Right cardiac atrium (tissue), 5 donors: ENCODE results near the gene S100A6. TPM values are rescaled to one million over a fixed set of nuclear protein-coding genes. Genes with fewer than 3 reads are reported as not detected.

ENCODE experiments used
- ATAC-seq, 2 donors: fragments of 200-7000 bp; cut with Tn5 transposase; one replicate each; pipeline versions ENCODE4 v1.8.0 to v1.9.1; 2020; ENCODE audit warnings: moderate library complexity in 2 of 2, mild to moderate bottlenecking in 1 of 2
- DNase-seq, 3 donors: peaks; one replicate each; pipeline ENCODE4 v3.0.0-alpha.2; 2020
- H3K27ac ChIP-seq: one replicate; pipeline ENCODE4 v1.5.1; 2013; ENCODE audit warnings: mild to moderate bottlenecking, low read length, control low read depth, moderate library complexity
- H3K27me3 ChIP-seq: one replicate; pipeline ENCODE4 v1.6.1; 2013; ENCODE audit not compliant: control insufficient read depth, insufficient read depth
- H3K4me1 ChIP-seq: one replicate; pipeline ENCODE4 v1.6.1; 2013; ENCODE audit warnings: low read length; ENCODE audit not compliant: control insufficient read depth, insufficient read depth
- H3K4me3 ChIP-seq: one replicate; pipeline ENCODE4 v1.5.1; 2013; ENCODE audit warnings: low read length, control low read depth
- H3K9me3 ChIP-seq: one replicate; pipeline ENCODE4 v1.6.1; 2013; ENCODE audit warnings: low read length; ENCODE audit not compliant: control insufficient read depth
- WGBS: extraction: QIAGEN DNeasy Blood & Tissue Kit; methylation state at CpG from one replicate; pipeline ENCODE4 v1.1.7; 2013; 5-methylcytosine and 5-hydroxymethylcytosine counted together
- intact Hi-C, 4 donors: fragments of 100-400 bp; cut with DNase I; formaldehyde crosslinking; loops; one replicate each; pipeline versions ENCODE4 v1.11.0 to v1.14.0; 2022 to 2023
- polyA plus RNA-seq: library from polyadenylated mRNA; stranded (reverse); fragments of 200-250 nt; gene quantifications from one replicate; pipeline ENCODE4 v1.2.3, GENCODE V29; 2013
- total RNA-seq, 4 donors: library from RNA; stranded (reverse); fragmentation: NEBNext Ultra II Directional; extraction: Animal tissue kit (Norgen Biotek cat#: 25700); gene quantifications; one replicate each; pipeline ENCODE4 v1.2.1, GENCODE V29; 2021
- donor health status: healthy with polysubstance abuse.
- donor health status: DM: no; HTN: yes; CAD: no.
- donor health status: DM: no; HTN: no; CAD: no.
- donor health status: DM: no; HTN: yes; CAD: no; lungs with severe emphysema.
- donor health status: DM: yes; HTN: yes; CAD: no.

Gene S100A6
- total and polyA plus RNA-seq, 5 donors: 334 to 819 (median 432) TPM

GRCh38 chr1:153513023-153513422 is 22.8 kb downstream of the S100A6 start:
- Histone ChIP-seq H3K4me1 (peaks cover 3% of the 10 kb centered on the region), H3K4me3 (no peak overlapping the region), H3K27ac (no peak overlapping the region), H3K27me3 (no peaks in the 10 kb centered on the region), H3K9me3 (no peaks in the 10 kb centered on the region)
- intact Hi-C loops: loop anchor here (5.0 to 10.0 kb wide), 3 partner anchors 54 to 262 kb away; partner anchors contain the start of genes S100A2 (in 2 of the 4) and SLC27A3 (in 1 of the 4)
- DNase-seq: no peak
- ATAC-seq: no peak
- WGBS: 71% methylated on average over 3 of the region's 3 CpGs

DNA sequence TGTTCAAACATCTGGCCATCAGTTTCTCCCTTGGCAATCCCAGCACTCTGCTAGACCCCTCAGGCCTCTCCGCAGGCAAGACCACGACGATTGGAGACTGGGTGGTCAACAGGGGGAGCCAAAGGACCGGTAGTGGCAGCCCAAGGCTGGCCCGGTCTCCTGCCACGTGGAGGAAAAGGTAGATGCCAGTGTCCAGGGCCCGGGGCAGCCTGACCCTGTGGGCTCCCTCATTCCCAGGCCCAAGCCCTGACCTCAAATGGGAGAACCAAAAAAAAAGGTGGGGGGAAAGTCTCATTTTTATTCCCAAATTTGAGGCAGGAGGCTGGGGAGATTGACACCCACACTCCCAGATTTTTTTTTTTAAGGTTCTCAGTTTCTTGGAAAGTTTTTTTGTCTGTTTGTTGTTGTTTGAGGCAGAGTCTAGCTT is 24.8 kb downstream of the S100A6 start:
- H3K27ac ChIP-seq: no peak overlapping the region
- no peaks in the 10 kb centered on the region for H3K27me3 ChIP-seq
- H3K4me1 ChIP-seq: peaks cover 7% of the 10 kb centered on the region
- no peak overlapping the region for H3K4me3 ChIP-seq
- intact Hi-C loops: loop anchor here (1.0 to 10.0 kb wide), 5 partner anchors 56 to 264 kb away; partner anchors contain the start of genes S100A2 (in 2 of the 4) and SLC27A3 (in 1 of the 4)
- peak; percentile 85 to 94 (median 91) for DNase-seq
- no peaks in the 10 kb centered on the region for H3K9me3 ChIP-seq
- under 1% methylated on average over 7 of the region's 7 CpGs for WGBS
- ATAC-seq: peak; percentile 61

DNA sequence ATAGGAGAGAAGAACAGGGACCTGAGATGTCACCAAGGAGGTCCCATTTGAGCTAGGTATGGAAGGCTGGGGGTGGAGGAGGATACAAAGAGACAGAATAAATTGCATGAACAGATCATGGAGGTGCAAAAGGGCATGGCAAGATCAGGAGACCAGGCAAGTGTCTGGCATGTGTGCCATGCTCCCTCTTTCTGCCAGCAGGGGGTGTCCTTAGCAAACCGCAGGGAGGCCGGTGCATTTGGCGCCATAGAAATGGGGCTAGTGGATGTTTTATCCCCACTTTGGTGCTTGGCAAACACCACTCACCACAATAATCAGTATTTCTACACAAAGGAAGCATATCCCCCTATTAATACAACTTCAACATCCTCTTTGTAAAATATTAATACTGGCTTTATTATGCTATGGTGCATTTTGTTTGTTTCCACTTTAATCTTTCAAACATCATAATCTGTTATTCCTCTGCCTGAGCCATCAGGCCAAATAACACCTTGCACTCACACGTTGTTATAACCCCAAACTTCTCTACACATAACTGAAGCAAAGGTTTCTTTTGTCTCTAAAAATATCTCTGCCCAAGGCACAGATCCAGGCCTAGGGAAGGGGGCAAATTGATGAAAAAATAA is 25.9 kb downstream of the S100A6 start:
- H3K4me3 ChIP-seq: no peak overlapping the region
- WGBS: 73% methylated on average over 4 of the region's 4 CpGs
- ATAC-seq (no peak), DNase-seq (peak in 1 of 3 donors; percentile 66)
- no peaks in the 10 kb centered on the region for H3K27me3 ChIP-seq
- no peak overlapping the region for H3K27ac ChIP-seq
- H3K9me3 ChIP-seq: no peaks in the 10 kb centered on the region
- H3K4me1 ChIP-seq: peaks cover 3% of the 10 kb centered on the region
- intact Hi-C loops: loop anchor here (2.0 to 10.0 kb wide), 4 partner anchors 57 to 265 kb away; partner anchors contain the start of genes S100A2 (in 2 of the 4) and SLC27A3 (in 1 of the 4)

DNA sequence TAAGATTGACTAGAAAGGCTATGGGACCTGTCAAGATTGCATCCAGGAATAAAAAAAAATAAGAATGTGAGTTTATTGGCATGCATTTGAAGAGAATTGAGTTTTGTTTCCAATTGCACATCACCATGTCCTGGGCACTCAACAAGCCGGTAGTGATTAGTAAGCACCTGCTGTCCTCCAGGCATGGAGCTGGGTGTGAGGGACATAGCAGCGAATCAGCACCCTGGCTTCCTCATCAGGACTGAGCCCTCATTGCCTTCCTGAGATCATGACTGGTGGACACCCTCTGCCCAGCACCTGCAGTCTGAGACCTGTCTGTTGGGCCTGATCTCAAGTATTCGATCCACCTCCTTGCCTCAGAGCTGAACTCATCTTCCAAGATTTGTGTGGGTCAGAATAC is 26.8 kb downstream of the S100A6 start:
- H3K27me3 ChIP-seq: no peaks in the 10 kb centered on the region
- 95% methylated on average over 3 of the region's 3 CpGs for WGBS
- no peak overlapping the region for H3K4me3 ChIP-seq
- H3K9me3 ChIP-seq: no peaks in the 10 kb centered on the region
- DNase-seq (no peak), ATAC-seq (no peak)
- H3K27ac ChIP-seq: no peak overlapping the region
- peaks cover 3% of the 10 kb centered on the region for H3K4me1 ChIP-seq
- intact Hi-C loops: no loop called here

DNA sequence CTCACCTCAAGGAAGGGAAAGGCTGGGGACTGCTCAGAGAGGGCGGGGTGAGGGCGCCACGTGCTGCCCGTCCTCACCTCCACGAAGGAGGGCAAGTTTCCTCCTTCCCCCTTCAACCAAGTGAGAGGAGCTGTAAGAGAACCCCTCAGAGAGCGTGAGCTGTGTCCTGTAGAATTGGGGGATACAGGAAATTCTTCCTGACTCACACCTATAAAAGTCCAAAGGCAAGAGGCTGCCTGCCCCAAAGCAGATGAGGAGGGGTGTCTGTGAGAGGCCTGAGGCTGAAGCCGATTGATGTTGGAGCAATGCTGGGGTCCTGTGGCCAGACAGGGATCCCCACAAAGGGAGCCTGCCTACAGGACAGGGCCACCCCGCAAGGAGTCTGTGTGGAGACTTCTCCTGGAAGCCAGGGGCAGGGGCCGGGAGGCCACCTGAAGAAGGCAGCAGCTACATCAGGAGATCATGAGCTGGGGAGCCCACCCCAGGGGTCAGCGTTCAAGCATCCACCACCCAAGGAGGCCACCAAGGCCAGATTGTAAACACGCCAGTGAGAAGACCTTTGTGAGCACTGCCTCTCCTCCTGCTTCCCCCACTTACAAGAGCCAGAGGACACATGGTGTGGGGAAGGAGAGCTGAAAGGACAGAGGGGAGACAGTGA is 27.7 kb downstream of the S100A6 start:
- no peaks in the 10 kb centered on the region for H3K27me3 ChIP-seq
- H3K4me3 ChIP-seq: no peak overlapping the region
- H3K9me3 ChIP-seq: no peaks in the 10 kb centered on the region
- no peak overlapping the region for H3K27ac ChIP-seq
- 87% methylated on average over 11 of the region's 11 CpGs for WGBS
- DNase-seq: no peak
- ATAC-seq: no peak
- peaks cover 3% of the 10 kb centered on the region for H3K4me1 ChIP-seq
- intact Hi-C loops: no loop called here

DNA sequence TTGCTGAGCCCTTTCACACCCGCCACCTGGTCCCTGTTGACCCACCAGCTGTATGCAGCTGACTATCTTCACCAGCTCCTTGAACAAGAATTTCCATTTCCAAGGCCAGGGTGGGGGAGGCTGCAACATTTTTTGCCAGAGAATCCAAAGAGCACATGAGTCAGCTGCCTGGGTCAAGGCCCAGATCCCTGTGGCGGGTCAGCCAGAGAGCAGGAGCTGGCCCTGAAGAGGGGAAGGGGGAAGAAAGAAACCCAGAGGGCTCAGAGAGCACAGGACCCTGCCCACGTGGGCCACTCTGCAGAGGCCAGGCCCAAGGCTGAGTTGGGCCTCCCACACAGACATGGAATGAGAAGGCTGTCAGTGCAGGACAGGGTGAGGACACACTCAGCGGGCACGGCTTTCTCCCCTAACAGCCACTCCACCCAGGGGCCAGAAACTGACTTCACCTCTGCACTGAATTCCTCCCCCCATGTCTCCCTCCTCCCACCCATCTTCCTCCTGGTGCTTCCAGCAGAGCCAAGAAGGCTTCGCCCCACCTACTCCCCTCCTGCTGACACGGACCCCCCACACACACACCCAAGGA is 28.9 kb downstream of the S100A6 start:
- no peak overlapping the region for H3K4me3 ChIP-seq
- peaks cover 3% of the 10 kb centered on the region for H3K4me1 ChIP-seq
- no peaks in the 10 kb centered on the region for H3K9me3 ChIP-seq
- peak; percentile 91 to 94 (median 93) for DNase-seq
- peak; percentile 89 to 92 for ATAC-seq
- no peaks in the 10 kb centered on the region for H3K27me3 ChIP-seq
- intact Hi-C loops: no loop called here
- H3K27ac ChIP-seq: peak overlapping the region; percentile 93
- 38% methylated on average over 7 of the region's 7 CpGs for WGBS

- Histone ChIP-seq H3K4me1 (peaks cover 3% of the 10 kb centered on the region), H3K9me3 (no peaks in the 10 kb centered on the region), H3K27ac (peak overlapping the region; percentile 93), H3K27me3 (no peaks in the 10 kb centered on the region), H3K4me3 (no peak overlapping the region)
- intact Hi-C loops: no loop called here
- ATAC-seq (peak; percentile 9 to 13), DNase-seq (peak in 2 of 3 donors; percentile 39 to 74)
- WGBS: 70% methylated on average over 5 of the region's 5 CpGs
These were observed 29.4 kb downstream of the S100A6 start for GRCh38 chr1:153506386-153506785.

DNA sequence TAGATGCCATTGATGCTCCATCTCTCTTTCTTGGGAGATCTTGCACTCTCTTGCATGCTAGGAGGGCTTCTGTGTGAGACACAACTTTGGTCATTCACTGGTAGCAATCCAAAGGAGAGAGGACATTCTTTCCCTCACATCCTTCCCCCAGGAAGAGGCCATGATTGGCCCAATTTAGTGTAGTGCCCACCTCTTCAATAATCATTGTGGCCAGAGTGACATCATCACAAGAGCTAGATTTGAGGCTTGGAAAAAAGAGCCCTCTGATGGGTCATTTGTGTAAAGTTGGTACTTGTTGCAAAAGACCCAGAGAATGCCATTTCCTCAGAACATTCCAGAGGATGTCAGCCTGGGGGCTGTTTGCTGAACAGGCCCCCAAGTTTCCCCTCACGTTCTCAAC is 30.2 kb downstream of the S100A6 start:
- ATAC-seq: no peak
- intact Hi-C loops: no loop called here
- no peaks in the 10 kb centered on the region for H3K9me3 ChIP-seq

DNA sequence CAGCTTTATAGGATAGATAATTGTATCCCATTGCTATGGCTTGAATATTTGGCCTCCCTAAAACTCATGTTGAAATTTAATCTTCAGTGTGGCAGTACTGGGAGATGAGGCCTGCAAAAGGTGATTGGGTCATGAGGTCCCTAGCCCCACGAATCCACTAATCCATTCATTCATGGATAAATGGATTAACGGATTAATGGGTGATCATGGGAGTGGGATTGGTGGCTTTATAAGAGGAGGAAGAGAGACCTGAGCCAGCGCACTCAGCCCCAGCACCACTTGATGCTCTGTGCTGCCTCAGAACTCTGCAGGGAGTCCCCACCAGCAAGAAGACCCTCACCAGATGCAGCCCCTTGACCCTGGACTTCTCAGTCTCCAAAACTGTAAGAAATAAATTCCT is 32.0 kb downstream of the S100A6 start:
- whole genome bisulfite sequencing: 80% methylated on average over 3 of the region's 3 CpGs
- intact Hi-C loops: no loop called here
- DNase-seq: no peak

More for the DNA sequence above, 30.2 kb downstream of the S100A6 start:
- no peak for DNase-seq
- 85% methylated on average over 1 of the region's 1 CpG for WGBS
- H3K4me3 ChIP-seq: no peak overlapping the region
- H3K4me1 ChIP-seq: peaks cover 3% of the 10 kb centered on the region
- no peaks in the 10 kb centered on the region for H3K27me3 ChIP-seq
- no peak overlapping the region for H3K27ac ChIP-seq

DNA sequence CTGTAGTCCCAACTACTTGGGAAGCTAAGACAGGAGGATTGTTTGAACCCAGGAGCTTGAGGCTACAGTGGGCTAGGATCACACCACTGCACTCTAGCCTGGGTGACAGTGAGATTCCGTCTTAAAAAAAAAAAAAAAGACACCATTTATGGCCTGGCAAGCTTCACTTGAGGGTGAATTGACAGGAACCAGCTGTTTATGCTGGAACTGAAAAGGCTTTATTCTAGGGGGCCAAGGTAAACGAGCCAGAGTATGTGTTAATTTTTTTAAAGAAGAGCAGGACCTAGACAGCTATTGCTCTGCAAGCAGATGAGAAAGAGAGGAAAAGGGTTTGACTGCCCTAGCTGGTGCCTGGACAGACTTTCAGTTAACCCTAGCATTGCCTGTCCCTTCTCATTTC is 37.0 kb downstream of the S100A6 start:
- intact Hi-C loops: loop anchor here in 1 of 4 donors (5.0 kb wide), 1 partner anchor 146 kb away; no protein-coding TSS in a partner anchor
- no peak for DNase-seq
- Histone ChIP-seq H3K27me3 (no peaks in the 10 kb centered on the region), H3K27ac (no peak overlapping the region), H3K9me3 (no peaks in the 10 kb centered on the region), H3K4me3 (no peak overlapping the region), H3K4me1 (no peaks in the 10 kb centered on the region)
- 12% methylated on average over 2 of the region's 2 CpGs for WGBS
- no peak for ATAC-seq

More for the DNA sequence above, 32.0 kb downstream of the S100A6 start:
- Histone ChIP-seq H3K9me3 (no peaks in the 10 kb centered on the region), H3K4me3 (no peak overlapping the region), H3K27ac (no peak overlapping the region), H3K27me3 (no peaks in the 10 kb centered on the region), H3K4me1 (peaks cover 3% of the 10 kb centered on the region)
- ATAC-seq: no peak

DNA sequence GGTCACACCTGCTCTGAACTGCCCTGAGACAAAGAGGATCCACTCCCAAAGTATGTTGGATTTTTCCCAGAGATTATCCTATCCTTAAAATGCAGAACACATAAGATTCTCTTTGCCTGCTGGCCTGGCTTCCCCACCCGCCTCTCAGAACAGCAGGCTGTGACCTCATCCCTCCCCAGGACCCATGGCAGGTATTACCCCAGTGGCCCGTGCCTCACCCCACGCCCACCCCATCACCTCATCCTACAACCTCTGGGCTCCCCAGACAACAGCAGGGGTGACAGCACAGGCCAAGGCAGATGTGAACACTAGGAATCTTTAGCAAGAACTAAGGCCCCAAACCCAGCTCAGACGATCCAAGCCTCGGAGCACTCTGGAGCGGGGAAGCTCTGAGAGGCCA is 40.3 kb downstream of the S100A6 start:
- DNase-seq (no peak), ATAC-seq (peak in 1 of 2 donors; percentile 17)
- Histone ChIP-seq H3K27ac (no peak overlapping the region), H3K4me3 (no peak overlapping the region), H3K27me3 (no peaks in the 10 kb centered on the region), H3K4me1 (no peaks in the 10 kb centered on the region), H3K9me3 (no peaks in the 10 kb centered on the region)
- 75% methylated on average over 6 of the region's 6 CpGs for WGBS
- intact Hi-C loops: loop anchor here (2.0 to 5.0 kb wide), 2 partner anchors 143 kb away; no protein-coding TSS in a partner anchor
